Kidney (tissue), 14 donors: Measurements from ENCODE around the gene SMG6. TPM values are rescaled to one million over a fixed set of nuclear protein-coding genes. Genes with fewer than 3 reads are reported as not detected.
"Not testable (repeated sequence)": the region's sequence is repeated elsewhere in the genome, so short reads cannot be mapped to it uniquely, and the experiment has no call there.

Experiments used
- DNase-seq, 5 donors: peaks; one replicate each; pipeline ENCODE4 v3.0.0-alpha.2; 2013 to 2020
- FAIRE-seq: peaks from 2 replicates; lab custom pipeline; 2012; peaks lifted over from hg19 to GRCh38; lab: Jason Lieb, UNC
- H3K27ac ChIP-seq, 2 donors: one replicate each; pipeline ENCODE4 v1.7.0; 2013; ENCODE audit warnings: low read depth in 2 of 2, low read length in 2 of 2, inconsistent platforms in 1 of 2
- H3K27me3 ChIP-seq: one replicate; pipeline ENCODE4 v1.7.1; 2013; ENCODE audit warnings: low read length, inconsistent platforms; ENCODE audit not compliant: control insufficient read depth, insufficient read depth
- H3K36me3 ChIP-seq, 3 donors: one replicate each; pipeline versions ENCODE4 v1.7.0 to v1.7.1; 2013; ENCODE audit warnings: low read length in 3 of 3, control low read depth in 1 of 3, inconsistent platforms in 1 of 3; ENCODE audit not compliant: insufficient read depth in 3 of 3, control insufficient read depth in 2 of 3
- H3K4me1 ChIP-seq, 3 donors: one replicate each; pipeline versions ENCODE4 v1.7.0 to v1.7.1; 2013; ENCODE audit warnings: low read length in 3 of 3, inconsistent platforms in 1 of 3, low read depth in 1 of 3; ENCODE audit not compliant: control insufficient read depth in 2 of 3, insufficient read depth in 2 of 3
- H3K4me3 ChIP-seq, 3 donors: one replicate each; pipeline versions ENCODE4 v1.7.0 to v1.8.1; 2013; ENCODE audit warnings: low read length in 3 of 3, control low read depth in 1 of 3, inconsistent platforms in 1 of 3
- H3K9ac ChIP-seq, 3 donors: one replicate each; pipeline versions ENCODE4 v1.7.0 to v1.7.1; 2013; ENCODE audit warnings: low read length in 3 of 3, control low read depth in 1 of 3, inconsistent platforms in 1 of 3
- H3K9me3 ChIP-seq, 3 donors: one replicate each; pipeline versions ENCODE4 v1.7.0 to v1.7.1; 2013; ENCODE audit warnings: low read length in 3 of 3, control low read depth in 1 of 3, inconsistent platforms in 1 of 3; ENCODE audit not compliant: control insufficient read depth in 2 of 3, insufficient read depth in 1 of 3
- CTCF ChIP-seq: IDR thresholded peaks from 3 replicates; pipeline ENCODE4 v1.5.1; 2012; ENCODE audit warnings: mild to moderate bottlenecking, moderate library complexity, borderline replicate concordance; ENCODE audit not compliant: insufficient read depth; ENCODE audit errors: extremely low read depth
- intact Hi-C: fragments of 100-400 bp; cut with DNase I; formaldehyde crosslinking; loops from one replicate; pipeline ENCODE4 v1.11.1; 2022
- polyA plus RNA-seq: library from polyadenylated mRNA; stranded (reverse); fragments of 350-450 nt; fragmentation: Illumina TruSeq; extraction: RNeasy Lipid Tissue Mini Kit (QIAGEN cat#74804); gene quantifications from one replicate; pipeline ENCODE4 v1.2.3, GENCODE V29; 2014; ENCODE audit warnings: low read depth, low replicate concordance; ENCODE audit not compliant: insufficient read depth
- total RNA-seq: library from RNA; stranded (reverse); fragmentation: NEBNext Ultra II Directional; extraction: Animal tissue kit (Norgen Biotek cat#: 25700); gene quantifications from one replicate; pipeline ENCODE4 v1.2.1, GENCODE V29; 2021
- donor health status: control.
- donor health status: control.
- donor health status: control.
- donor health status: control.
- donor health status: control.
- donor health status: DM: yes; HTN: yes; CAD: no.
- donor health status: Normal renal cell carcinoma (clear cell type).

The SMG6 gene
- total and polyA plus RNA-seq, 2 donors from 2014 or later = 20.6 to 37.3 TPM

GRCh38 chr17:2319051-2319450, 15.5 kb upstream of the SMG6 start:
- H3K27ac ChIP-seq = no peak overlapping the region
- no peak overlapping the region for H3K4me3 ChIP-seq
- intact Hi-C loops = no loop called here
- H3K9ac ChIP-seq = no peak overlapping the region
- H3K4me1 ChIP-seq = no peaks in the 10 kb centered on the region
- DNase-seq (no peak), FAIRE-seq (no peak)
- H3K27me3 ChIP-seq = no peaks in the 10 kb centered on the region
- H3K9me3 ChIP-seq = no peaks in the 10 kb centered on the region
- peaks cover 4 to 13% (median 11%) of the 10 kb centered on the region in 3 donors for H3K36me3 ChIP-seq
- no peak for TF ChIP-seq CTCF

- no peak overlapping the region for H3K4me3 ChIP-seq
- FAIRE-seq (no peak), DNase-seq (no peak)
Observed at GRCh38 chr17:2317796-2318195, 14.2 kb upstream of the SMG6 start.

GRCh38 chr17:2316916-2317205, 13.3 kb upstream of the SMG6 start:
- H3K4me3 ChIP-seq, H3K9me3 ChIP-seq, H3K27me3 ChIP-seq, H3K36me3 ChIP-seq, FAIRE-seq, H3K27ac ChIP-seq, H3K4me1 ChIP-seq, intact Hi-C loops, H3K9ac ChIP-seq, DNase-seq: not testable (repeated sequence)

More at GRCh38 chr17:2317796-2318195, 14.2 kb upstream of the SMG6 start:
- TF ChIP-seq CTCF = no peak
- H3K9me3 ChIP-seq = no peaks in the 10 kb centered on the region
- no peaks in the 10 kb centered on the region for H3K27me3 ChIP-seq
- no peak overlapping the region for H3K27ac ChIP-seq
- H3K36me3 ChIP-seq = peaks cover 0 to under 1% (median 0%) of the 10 kb centered on the region in 3 donors
- intact Hi-C loops = no loop called here
- H3K4me1 ChIP-seq = no peaks in the 10 kb centered on the region
- no peak overlapping the region for H3K9ac ChIP-seq

- Histone ChIP-seq H3K4me3 (no peak overlapping the region), H3K4me1 (no peaks in the 10 kb centered on the region), H3K27me3 (no peaks in the 10 kb centered on the region), H3K36me3 (no peaks in the 10 kb centered on the region), H3K9ac (no peak overlapping the region), H3K9me3 (no peaks in the 10 kb centered on the region), H3K27ac (no peak overlapping the region)
- DNase-seq (no peak), FAIRE-seq (no peak)
- intact Hi-C loops = no loop called here
- TF ChIP-seq CTCF = no peak
Observed at GRCh38 chr17:2312736-2313135, 9.2 kb upstream of the SMG6 start.
